GM20431 (cell line): ENCODE data around the gene PPP2R3B.

Source experiments
- in situ Hi-C: fragments of 300-500 bp; cut with MseI, MboI; formaldehyde crosslinking; loops from one replicate; pipeline ENCODE4 v1.15.0; 2020; ENCODE audit warnings: low sequenced_read_pairs; ENCODE audit not compliant: unreplicated experiment

Gene PPP2R3B

GRCh38 chrX:372856-373640, 13.7 kb downstream of the PPP2R3B start:
- in situ Hi-C loops, result no loop called here

- in situ Hi-C loops, result no loop called here
These were observed 14.8 kb downstream of the PPP2R3B start for GRCh38 chrX:371907-372306.

GRCh38 chrX:370963-371745, 15.6 kb downstream of the PPP2R3B start:
- in situ Hi-C loops, result no loop called here

- in situ Hi-C loops, result no loop called here
These were observed 16.3 kb downstream of the PPP2R3B start for GRCh38 chrX:370244-370962.

GRCh38 chrX:369563-370101, 17.1 kb downstream of the PPP2R3B start:
- in situ Hi-C loops, result no loop called here

GRCh38 chrX:368811-369562, 17.7 kb downstream of the PPP2R3B start:
- in situ Hi-C loops, result no loop called here

- in situ Hi-C loops, result no loop called here
These were observed 18.8 kb downstream of the PPP2R3B start for GRCh38 chrX:367866-368265.

- in situ Hi-C loops, result no loop called here
These were observed 19.4 kb downstream of the PPP2R3B start for GRCh38 chrX:367349-367748.

GRCh38 chrX:363621-364375, 22.9 kb downstream of the PPP2R3B start:
- in situ Hi-C loops, result no loop called here

GRCh38 chrX:362937-363620, 23.6 kb downstream of the PPP2R3B start:
- in situ Hi-C loops, result no loop called here

GRCh38 chrX:362351-362750, 24.4 kb downstream of the PPP2R3B start:
- in situ Hi-C loops, result no loop called here

GRCh38 chrX:361231-362145, 25.2 kb downstream of the PPP2R3B start:
- in situ Hi-C loops, result no loop called here

- in situ Hi-C loops, result no loop called here
These were observed 26.1 kb downstream of the PPP2R3B start for GRCh38 chrX:360496-361150.

- in situ Hi-C loops, result no loop called here
These were observed 28.0 kb downstream of the PPP2R3B start for GRCh38 chrX:358651-359143.

GRCh38 chrX:357693-358471, 28.8 kb downstream of the PPP2R3B start:
- in situ Hi-C loops, result no loop called here

GRCh38 chrX:357035-357692, 29.5 kb downstream of the PPP2R3B start:
- in situ Hi-C loops, result no loop called here
